GM10847 (cell line): ENCODE measurements around the gene IRF2.

ENCODE experiments used
- POLR2A ChIP-seq: IDR thresholded peaks from 2 replicates; pipeline ENCODE4 v1.6.1; 2011; ENCODE audit not compliant: insufficient read length; ENCODE audit errors: extremely low read depth

The IRF2 gene

GRCh38 chr4:184346682-184347081 lies 127.7 kb downstream of the IRF2 start:
- TF ChIP-seq POLR2A: no peak

GRCh38 chr4:184345573-184345922 lies 128.8 kb downstream of the IRF2 start:
- TF ChIP-seq POLR2A: no peak

GRCh38 chr4:184344899-184345572 lies 129.3 kb downstream of the IRF2 start:
- TF ChIP-seq POLR2A: no peak

- no peak for TF ChIP-seq POLR2A
Observed at GRCh38 chr4:184344435-184344834, 129.9 kb downstream of the IRF2 start.

- no peak for TF ChIP-seq POLR2A
Observed at GRCh38 chr4:184343502-184344177, 130.7 kb downstream of the IRF2 start.

GRCh38 chr4:184342167-184342856 lies 132.0 kb downstream of the IRF2 start:
- TF ChIP-seq POLR2A: no peak

- no peak for TF ChIP-seq POLR2A
Observed at GRCh38 chr4:184337907-184338306, 136.4 kb downstream of the IRF2 start.
